AG09309 (cell line): ENCODE results near the gene RPL36A.

Experiments
- DNase-seq: peaks from one replicate; pipeline ENCODE4 v3.0.0-alpha.2; 2010; ENCODE audit warnings: low read depth
- H3K4me3 ChIP-seq: 2 replicates; pipeline ENCODE4 v1.5.1; 2011; ENCODE audit warnings: mild to moderate bottlenecking, low read depth, low read length, moderate library complexity; ENCODE audit not compliant: control insufficient read depth
- TF ChIP-seq, protein P1 (sequence below): IDR thresholded peaks from 2 replicates; pipeline ENCODE4 v1.5.1; 2011; ENCODE audit warnings: mild to moderate bottlenecking, low read depth, low read length, inconsistent platforms; ENCODE audit not compliant: insufficient read depth, control insufficient read depth; ENCODE audit errors: missing control alignments

Gene RPL36A

DNA sequence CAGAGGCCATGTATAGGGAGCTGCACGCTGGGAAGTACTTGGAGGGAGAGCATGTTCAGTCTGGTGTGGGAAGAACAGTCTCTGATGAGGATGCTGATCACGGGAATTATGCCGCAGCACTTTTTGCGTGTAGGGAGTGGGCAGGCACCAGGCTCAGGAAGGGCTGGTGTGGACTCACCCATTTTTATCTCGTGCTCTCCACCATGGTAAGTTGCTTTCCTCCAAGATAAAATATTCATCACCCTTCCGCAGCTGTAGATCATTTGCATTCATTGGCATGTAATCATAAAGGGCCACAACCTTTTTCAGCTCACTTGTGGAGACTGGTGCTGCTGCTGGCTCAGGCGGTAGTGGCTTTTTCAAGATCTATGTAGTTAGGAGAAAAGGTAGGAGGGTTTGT, 30.4 kb upstream of the RPL36A start:
- H3K4me3 ChIP-seq = no peak overlapping the region
- TF ChIP-seq, protein P1, sequence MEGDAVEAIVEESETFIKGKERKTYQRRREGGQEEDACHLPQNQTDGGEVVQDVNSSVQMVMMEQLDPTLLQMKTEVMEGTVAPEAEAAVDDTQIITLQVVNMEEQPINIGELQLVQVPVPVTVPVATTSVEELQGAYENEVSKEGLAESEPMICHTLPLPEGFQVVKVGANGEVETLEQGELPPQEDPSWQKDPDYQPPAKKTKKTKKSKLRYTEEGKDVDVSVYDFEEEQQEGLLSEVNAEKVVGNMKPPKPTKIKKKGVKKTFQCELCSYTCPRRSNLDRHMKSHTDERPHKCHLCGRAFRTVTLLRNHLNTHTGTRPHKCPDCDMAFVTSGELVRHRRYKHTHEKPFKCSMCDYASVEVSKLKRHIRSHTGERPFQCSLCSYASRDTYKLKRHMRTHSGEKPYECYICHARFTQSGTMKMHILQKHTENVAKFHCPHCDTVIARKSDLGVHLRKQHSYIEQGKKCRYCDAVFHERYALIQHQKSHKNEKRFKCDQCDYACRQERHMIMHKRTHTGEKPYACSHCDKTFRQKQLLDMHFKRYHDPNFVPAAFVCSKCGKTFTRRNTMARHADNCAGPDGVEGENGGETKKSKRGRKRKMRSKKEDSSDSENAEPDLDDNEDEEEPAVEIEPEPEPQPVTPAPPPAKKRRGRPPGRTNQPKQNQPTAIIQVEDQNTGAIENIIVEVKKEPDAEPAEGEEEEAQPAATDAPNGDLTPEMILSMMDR = no peak
- no peak for DNase-seq

DNA sequence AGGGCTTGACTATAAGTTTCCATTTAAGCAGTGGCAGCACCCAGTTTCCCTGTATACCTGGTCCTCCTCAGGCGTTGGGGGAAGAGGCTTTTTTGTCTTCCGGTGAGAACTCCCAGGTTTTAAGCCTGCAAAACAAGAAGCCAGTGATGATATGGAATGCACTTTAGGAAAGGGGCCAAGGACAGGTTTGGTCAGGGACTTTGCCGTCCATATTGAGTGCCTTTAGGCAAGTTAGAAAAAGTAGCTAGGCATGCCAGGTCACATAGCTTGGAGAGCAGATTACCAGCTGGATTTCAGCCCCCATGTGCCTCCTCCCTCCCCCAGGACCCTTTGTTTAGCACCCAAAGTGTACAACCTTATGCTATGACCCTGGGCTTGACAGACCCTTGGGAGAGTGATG, 28.7 kb upstream of the RPL36A start:
- TF ChIP-seq, protein P1 = no peak
- no peak overlapping the region for H3K4me3 ChIP-seq
- DNase-seq = no peak

DNA sequence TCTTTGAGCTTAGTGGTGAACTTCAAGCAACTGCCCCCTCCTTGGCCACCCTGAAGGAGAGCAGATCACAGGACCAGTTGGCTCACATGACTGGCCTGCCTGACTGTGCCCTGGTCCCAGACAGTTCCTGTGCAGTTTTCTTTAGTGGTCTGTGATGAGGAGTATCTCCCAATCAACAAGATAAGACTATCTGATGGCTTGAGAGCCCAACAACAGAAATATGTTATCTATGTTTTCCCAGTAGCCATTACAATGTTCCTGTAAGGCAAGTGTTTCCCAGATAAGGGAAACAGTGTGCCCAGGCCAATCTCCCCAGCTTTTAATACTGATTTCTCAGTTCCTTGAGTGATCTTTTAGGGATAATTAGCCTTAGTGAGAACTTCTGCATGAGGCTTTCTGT, 28.1 kb upstream of the RPL36A start:
- TF ChIP-seq, protein P1 = no peak
- no peak overlapping the region for H3K4me3 ChIP-seq
- no peak for DNase-seq

DNA sequence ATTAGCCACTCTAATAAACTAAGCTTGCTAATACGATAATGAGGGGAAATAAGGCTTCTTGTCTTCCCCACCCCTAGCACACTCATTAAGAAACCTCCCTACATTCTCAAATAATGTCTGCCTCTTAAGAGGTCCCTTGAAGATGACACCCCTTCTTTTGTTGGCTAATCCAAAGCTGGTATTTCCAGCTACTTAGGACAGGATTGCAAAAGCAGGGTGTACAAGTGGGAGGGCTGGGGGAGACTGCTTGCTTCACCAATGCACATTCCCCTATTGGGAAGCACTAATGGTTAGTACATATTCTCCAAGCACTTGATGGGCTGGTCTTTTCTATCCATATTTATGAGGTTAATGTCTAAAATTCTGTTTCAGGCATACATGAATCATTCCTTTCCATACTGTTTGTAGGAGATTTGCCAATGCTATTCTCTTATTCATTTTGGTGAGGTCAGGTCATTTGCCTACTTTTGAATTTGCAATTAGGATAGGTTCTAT, 25.5 kb upstream of the RPL36A start:
- no peak for DNase-seq
- H3K4me3 ChIP-seq = no peak overlapping the region
- TF ChIP-seq, protein P1 = no peak

DNA sequence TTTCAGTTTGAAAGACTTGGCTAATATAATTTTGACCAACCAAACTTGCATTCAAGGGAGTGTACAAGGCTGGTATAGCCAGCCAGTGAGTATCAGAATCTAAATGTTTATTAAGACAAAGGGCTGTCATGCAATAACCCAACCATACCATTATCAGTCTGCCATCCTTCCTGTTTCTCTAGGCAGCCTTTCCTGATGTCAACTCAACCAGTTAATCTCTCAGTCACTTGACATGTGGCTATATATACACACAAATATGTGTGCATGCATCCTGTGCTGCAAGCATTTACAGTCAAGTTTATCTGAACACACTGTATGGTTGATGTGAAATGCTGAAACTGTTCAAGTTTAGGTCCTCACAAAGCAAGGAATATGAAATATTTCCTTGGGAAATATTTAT, 22.0 kb upstream of the RPL36A start:
- H3K4me3 ChIP-seq = no peak overlapping the region
- TF ChIP-seq, protein P1 = no peak
- DNase-seq = no peak

DNA sequence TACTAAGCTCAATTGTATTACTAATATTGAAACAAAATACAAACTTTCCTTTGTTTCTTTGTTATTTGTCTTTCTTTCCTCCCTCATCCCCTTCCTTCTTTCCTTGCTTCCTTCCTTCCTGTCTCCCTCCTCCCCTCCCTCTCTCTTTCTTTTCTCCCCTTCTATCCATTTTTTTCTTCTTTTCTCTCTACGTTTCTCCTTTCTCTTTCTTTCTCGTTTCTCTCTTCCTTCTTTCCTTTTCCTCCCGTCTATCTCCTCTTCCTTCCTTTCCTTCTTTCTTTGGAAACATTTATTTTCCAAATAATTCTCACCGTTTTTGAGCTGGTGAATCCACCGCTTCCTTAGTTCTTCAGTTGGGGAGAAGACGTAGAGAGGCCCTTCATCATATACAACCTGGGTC, 21.1 kb upstream of the RPL36A start:
- no peak for DNase-seq
- TF ChIP-seq, protein P1 = no peak
- no peak overlapping the region for H3K4me3 ChIP-seq

DNA sequence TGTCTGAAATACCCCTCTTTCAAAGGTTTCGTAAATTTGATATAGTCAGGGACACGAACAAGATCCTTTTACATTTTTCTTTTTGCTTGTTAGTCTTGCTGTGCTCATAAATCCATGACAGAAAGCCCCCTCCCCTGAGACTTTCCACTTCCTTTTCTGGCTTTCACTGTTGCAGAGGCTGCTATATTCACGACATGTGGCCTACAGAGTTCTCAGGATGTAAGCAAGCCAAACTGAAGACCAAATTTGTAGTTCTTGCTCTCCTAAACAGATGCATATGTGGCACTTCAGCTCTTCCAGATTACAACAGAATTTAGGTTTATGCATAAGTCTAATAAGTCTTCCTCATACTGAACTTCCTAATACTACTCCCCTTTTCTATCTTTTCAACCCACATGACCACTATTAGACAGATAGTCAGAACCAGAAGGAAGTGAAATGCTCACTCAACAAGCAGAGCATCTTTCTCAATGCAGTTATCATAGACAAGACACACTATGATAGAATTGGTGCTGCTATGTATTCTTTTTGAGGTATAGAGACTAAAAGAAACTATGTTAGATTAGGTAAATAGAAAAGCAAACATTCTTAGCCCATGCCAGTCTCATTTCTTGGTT, 19.8 kb upstream of the RPL36A start:
- H3K4me3 ChIP-seq = no peak overlapping the region
- TF ChIP-seq, protein P1 = no peak
- no peak for DNase-seq
